T47D (cell line): ENCODE measurements around the gene MYO1H.
A peak's percentile ranks its signal among the peaks of the same experiment; 100 is the strongest.

Source experiments
- DNase-seq, 2 experiments: peaks; one replicate each; pipeline versions ENCODE4 v3.0.0 to v3.0.0-alpha.2; 2011 to 2012; ENCODE audit warnings: low read depth in 1 of 2, low spot score in 1 of 2
- JUND ChIP-seq: IDR thresholded peaks from 2 replicates; pipeline ENCODE4 v1.6.1; 2012; ENCODE audit warnings: low read depth
- in situ Hi-C: cut with HindIII; loops from 2 replicates; pipeline ENCODE4 v1.10.0; 2016; ENCODE audit warnings: low sequenced_read_pairs, low pct_unique_long_range_greater_than_20kb

MYO1H gene

GRCh38 chr12:109451400-109451799 lies 103.7 kb downstream of the MYO1H start:
- no peak for DNase-seq
- TF ChIP-seq JUND: no peak
- in situ Hi-C loops: no loop called here

DNA sequence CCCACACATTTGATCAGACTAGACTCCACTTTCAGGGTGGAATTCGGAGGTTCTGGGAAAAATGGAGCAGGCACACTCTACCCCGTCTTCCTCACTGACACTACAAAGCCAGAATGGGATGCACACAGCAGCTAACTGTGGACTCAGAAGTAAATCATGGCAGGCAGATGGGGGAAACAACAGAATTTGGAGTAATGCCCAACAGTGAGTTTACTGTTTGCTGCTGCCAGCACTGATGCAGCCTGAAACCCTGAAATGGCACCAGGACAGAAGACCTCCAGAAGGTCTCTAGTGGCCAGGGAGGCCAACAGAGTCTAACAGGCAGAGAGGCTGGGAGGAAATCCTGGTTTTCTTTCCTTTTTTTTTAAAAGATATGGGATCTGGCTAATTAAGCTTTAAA lies 104.8 kb downstream of the MYO1H start:
- no peak for DNase-seq
- TF ChIP-seq JUND: no peak
- in situ Hi-C loops: no loop called here

- TF ChIP-seq JUND: no peak
- in situ Hi-C loops: no loop called here
- no peak for DNase-seq
Observed at GRCh38 chr12:109455706-109456105, 108.0 kb downstream of the MYO1H start.

DNA sequence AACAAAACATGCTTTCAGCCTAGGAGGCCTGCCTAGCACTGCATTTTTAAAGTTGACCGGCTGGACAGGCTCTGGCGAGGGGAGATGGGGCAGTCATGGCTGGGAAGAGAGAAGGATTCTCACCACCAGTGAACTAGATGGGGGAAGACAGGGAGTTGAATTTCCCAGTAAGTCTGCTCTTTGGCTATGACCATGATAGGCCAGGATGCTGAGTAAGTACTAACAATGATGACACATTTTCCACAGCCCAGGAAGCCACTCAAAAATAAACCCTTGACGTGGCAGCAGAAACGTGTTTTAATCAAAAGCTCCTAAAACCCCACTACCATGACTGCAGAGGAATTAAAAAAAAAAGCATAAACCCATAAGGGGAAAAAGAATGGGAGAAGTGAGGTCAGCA lies 110.4 kb downstream of the MYO1H start:
- TF ChIP-seq JUND: no peak
- DNase-seq: no peak
- in situ Hi-C loops: no loop called here

GRCh38 chr12:109458771-109459208 lies 111.1 kb downstream of the MYO1H start:
- no peak for TF ChIP-seq JUND
- DNase-seq: no peak
- in situ Hi-C loops: no loop called here

DNA sequence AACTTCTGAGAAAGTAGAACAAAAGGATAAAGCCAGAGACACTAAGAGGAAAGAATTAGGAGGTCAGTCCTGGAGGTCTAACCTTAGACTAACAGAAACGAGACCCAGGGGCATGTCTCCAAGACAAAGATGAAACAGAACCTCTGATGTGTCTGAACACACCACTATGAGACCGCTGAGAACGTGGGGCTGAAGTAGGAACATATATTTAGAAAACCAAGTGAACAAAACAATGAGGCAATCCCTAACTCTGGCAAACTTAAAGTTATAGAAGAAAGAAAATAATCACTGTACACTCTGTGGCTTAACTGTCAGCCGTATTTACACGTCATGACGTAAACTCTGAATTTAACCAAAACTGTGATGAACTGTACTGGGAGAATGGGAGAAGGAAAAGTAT lies 111.5 kb downstream of the MYO1H start:
- DNase-seq: no peak
- no peak for TF ChIP-seq JUND
- in situ Hi-C loops: no loop called here

GRCh38 chr12:109460538-109460937 lies 112.8 kb downstream of the MYO1H start:
- in situ Hi-C loops: no loop called here
- DNase-seq: no peak
- TF ChIP-seq JUND: no peak

DNA sequence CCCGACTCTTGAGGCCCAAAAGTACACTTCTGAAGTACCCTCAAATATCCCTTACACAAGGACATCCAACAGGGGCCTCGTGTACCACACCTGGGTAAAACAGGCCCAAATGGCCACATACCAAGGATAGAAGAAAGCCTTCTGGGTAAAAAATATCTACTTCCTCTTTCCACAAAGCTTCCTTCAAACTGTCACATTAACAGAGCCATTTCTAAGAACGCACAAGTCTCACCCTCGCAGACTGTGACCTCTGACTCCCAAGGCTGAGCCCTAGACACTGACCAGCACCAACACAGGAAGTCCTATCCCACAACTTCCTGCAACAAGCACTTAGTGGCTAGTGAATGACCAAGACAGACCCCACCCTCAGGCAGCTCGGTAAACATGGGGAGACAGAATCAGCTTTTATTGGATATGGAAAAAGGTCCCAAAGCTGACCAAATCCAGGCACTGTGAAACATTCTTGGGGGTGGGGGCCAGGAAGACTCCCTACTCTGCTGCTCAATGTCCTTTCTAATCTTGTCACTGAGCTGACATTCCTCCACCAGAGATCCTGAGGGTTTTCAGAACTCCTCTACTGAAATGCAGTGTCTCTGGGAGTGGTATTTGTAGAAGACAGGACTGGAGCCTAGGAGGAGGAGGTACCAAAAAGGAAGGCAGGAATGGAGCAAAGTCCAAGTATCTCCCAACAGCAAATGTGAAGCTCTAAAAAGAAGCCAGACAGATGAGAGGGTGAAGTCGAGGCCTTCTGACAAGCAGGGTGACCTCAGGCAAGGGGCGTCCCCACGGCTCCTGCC lies 113.5 kb downstream of the MYO1H start:
- no peak for DNase-seq
- no peak for TF ChIP-seq JUND

GRCh38 chr12:109461846-109462756 lies 114.4 kb downstream of the MYO1H start:
- TF ChIP-seq JUND: no peak
- peak in 1 of 2 experiments; percentile 83 for DNase-seq
- in situ Hi-C loops: no loop called here

More for the DNA sequence above, 113.5 kb downstream of the MYO1H start:
- in situ Hi-C loops: no loop called here

DNA sequence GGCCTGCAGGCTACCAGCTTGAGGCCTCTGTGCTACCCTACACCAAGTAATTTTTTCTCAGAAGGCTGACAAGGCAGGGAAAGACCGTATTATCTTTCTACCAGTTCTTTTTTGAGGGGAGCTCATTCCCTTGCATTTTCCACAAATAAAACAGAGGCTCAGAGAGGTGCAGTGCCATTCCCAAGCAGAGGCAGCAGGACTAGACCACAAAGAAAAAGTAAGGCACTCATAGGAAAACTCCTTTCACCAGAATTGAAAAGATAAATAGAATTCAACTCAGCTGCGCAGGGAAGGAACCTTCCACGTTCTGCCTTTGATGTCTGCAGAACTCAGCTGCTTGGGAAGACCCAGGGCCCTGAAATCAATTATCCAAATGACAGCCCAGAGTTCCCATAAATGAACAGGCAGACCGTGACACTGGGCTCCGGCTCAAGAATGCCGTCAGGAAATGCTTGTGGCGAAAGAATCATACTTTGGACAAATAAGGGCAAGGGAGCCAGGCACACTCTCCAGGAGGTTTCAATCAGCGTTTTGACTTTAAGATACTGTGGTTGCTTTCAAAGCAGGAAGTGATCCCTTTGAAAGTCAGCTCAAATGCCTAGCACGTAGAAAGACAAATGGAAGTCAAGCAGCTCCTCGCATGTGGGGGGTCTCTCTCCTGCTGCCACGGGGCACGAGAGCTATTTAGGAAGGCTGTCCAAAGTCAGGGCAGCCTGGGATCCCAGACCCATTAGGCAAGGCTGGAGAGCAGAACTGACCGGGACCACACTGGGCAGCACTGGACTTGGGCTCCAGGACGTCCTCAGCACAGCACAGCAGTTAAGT lies 115.4 kb downstream of the MYO1H start:
- in situ Hi-C loops: no loop called here
- peak; percentile 64 to 84 for DNase-seq
- TF ChIP-seq JUND: no peak

GRCh38 chr12:109463756-109464155 lies 116.1 kb downstream of the MYO1H start:
- no peak for DNase-seq
- in situ Hi-C loops: no loop called here
- no peak for TF ChIP-seq JUND

DNA sequence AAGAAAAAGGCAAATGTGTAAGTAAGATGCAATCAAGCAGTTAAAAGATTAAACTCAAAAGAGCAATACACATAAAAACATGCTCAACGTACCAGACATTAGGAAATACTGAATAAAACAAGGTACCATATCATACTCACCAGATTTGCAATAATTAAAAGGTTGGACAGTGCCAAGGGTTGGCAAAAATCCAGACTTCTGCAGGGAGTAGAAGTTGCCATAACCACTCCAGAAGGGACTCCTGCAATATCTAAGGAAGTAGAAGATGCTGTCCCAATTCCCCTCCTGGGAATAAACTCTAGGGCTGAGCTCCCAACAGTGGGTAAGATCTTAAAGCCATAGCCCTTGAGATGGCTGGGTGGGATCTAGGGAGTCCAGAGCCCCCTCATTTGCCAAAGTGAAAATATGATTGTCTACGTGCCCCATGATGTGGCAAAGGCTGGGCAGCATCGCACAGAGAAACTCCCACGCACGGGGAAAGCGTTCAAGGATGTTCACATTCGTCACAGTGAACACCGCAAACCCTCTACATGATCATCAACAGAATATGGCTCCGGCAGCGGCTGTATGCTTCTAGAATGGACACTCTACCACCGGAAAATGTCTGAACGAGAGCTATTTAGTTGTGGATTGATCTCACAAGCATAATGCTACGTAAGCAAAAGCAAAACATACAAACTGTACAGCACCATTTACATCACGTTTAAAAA lies 117.1 kb downstream of the MYO1H start:
- TF ChIP-seq JUND: no peak
- in situ Hi-C loops: no loop called here

More for the DNA sequence above, 117.1 kb downstream of the MYO1H start:
- DNase-seq: no peak
